HEK293 (cell line): ENCODE data around the gene BLOC1S3.

Experiments used
- CTCF ChIA-PET: fragments of 350-600 bp; formaldehyde crosslinking; extraction: SDS; loops from one replicate; lab custom pipeline; 2021; ENCODE audit warnings: antibody characterized with exemption; lab: Yijun Ruan, JAX
- POLR2A ChIA-PET: fragments of 300-600 bp; formaldehyde crosslinking; extraction: SDS; loops from one replicate; lab custom pipeline; 2020; ENCODE audit warnings: antibody characterized with exemption, inconsistent platforms; lab: Yijun Ruan, JAX
- H3K27ac ChIP-seq: fragments of 200-500 bp; sonication (Bioruptor generic); 2 replicates; pipeline ENCODE4 v1.5.1; 2014; ENCODE audit warnings: low read depth, low read length, control low read depth, inconsistent platforms; ENCODE audit errors: extremely low read depth
- H3K36me3 ChIP-seq, 2 experiments: fragments of 200-500 bp in 1 of 2; sonication (Bioruptor generic) in 1 of 2; 1 replicate in 1 of 2; 2 replicates in 1 of 2; pipeline ENCODE4 v1.5.1; 2014 to 2017; ENCODE audit warnings: inconsistent platforms in 2 of 2, low read length in 2 of 2; ENCODE audit not compliant: control insufficient read depth in 2 of 2, insufficient read depth in 1 of 2
- H3K4me1 ChIP-seq: fragments of 200-500 bp; sonication (Bioruptor generic); 2 replicates; pipeline ENCODE4 v1.5.1; 2014; ENCODE audit warnings: mild to moderate bottlenecking, low read length, inconsistent platforms; ENCODE audit not compliant: control insufficient read depth, insufficient read depth
- H3K4me3 ChIP-seq: 2 replicates; pipeline ENCODE4 v1.5.1; 2011; ENCODE audit warnings: low read depth, mild to moderate bottlenecking, control low read depth, low read length, moderate library complexity
- H3K9me3 ChIP-seq: fragments of 200-500 bp; sonication (Bioruptor generic); 2 replicates; pipeline ENCODE4 v1.5.1; 2014; ENCODE audit warnings: low read depth, low read length, inconsistent platforms; ENCODE audit not compliant: control insufficient read depth, insufficient read depth
- CTCF ChIP-seq: fragments of 450-650 bp; formaldehyde crosslinking; IDR thresholded peaks from 2 replicates; pipeline ENCODE4 v1.5.1; 2016; ENCODE audit warnings: missing biosample characterization, missing genetic modification characterization
- GLI4 ChIP-seq: fragments of 450-650 bp; formaldehyde crosslinking; IDR thresholded peaks from 2 replicates; pipeline ENCODE4 v1.5.1; 2016; ENCODE audit warnings: missing biosample characterization, missing genetic modification characterization
- IKZF3 ChIP-seq: fragments of 450-650 bp; IDR thresholded peaks from 2 replicates; pipeline ENCODE4 v1.5.0; 2018; ENCODE audit warnings: missing biosample characterization, mild to moderate bottlenecking, missing genetic modification characterization, moderate library complexity
- PATZ1 ChIP-seq: fragments of 450-650 bp; formaldehyde crosslinking; IDR thresholded peaks from 2 replicates; pipeline ENCODE4 v1.5.1; 2016; ENCODE audit warnings: missing biosample characterization, missing genetic modification characterization
- ZBTB10 ChIP-seq: fragments of 450-650 bp; formaldehyde crosslinking; IDR thresholded peaks from 2 replicates; pipeline ENCODE4 v1.5.1; 2016; ENCODE audit warnings: missing biosample characterization, missing genetic modification characterization
- ZBTB11 ChIP-seq: fragments of 450-650 bp; formaldehyde crosslinking; conservative IDR thresholded peaks from 2 replicates; pipeline ENCODE4 v1.5.1; 2016; ENCODE audit warnings: low read depth, missing biosample characterization, missing genetic modification characterization
- ZBTB17 ChIP-seq: fragments of 450-650 bp; formaldehyde crosslinking; IDR thresholded peaks from 2 replicates; pipeline ENCODE4 v1.5.1; 2016; ENCODE audit warnings: missing biosample characterization, missing genetic modification characterization
- ZFHX2 ChIP-seq: fragments of 450-650 bp; formaldehyde crosslinking; conservative IDR thresholded peaks from 2 replicates; pipeline ENCODE4 v1.5.1; 2016; ENCODE audit warnings: missing biosample characterization, missing genetic modification characterization
- ZFP3 ChIP-seq: fragments of 450-650 bp; formaldehyde crosslinking; IDR thresholded peaks from 2 replicates; pipeline ENCODE4 v1.5.1; 2016; ENCODE audit warnings: low read depth, missing biosample characterization, missing genetic modification characterization
- ZFP37 ChIP-seq: fragments of 450-650 bp; formaldehyde crosslinking; IDR thresholded peaks from 2 replicates; pipeline ENCODE4 v1.5.1; 2016; ENCODE audit warnings: missing biosample characterization, missing genetic modification characterization
- ZNF121 ChIP-seq: fragments of 450-650 bp; formaldehyde crosslinking; IDR thresholded peaks from 2 replicates; pipeline ENCODE4 v1.5.1; 2016; ENCODE audit warnings: missing biosample characterization, missing genetic modification characterization
- ZNF169 ChIP-seq: fragments of 450-650 bp; formaldehyde crosslinking; IDR thresholded peaks from 2 replicates; pipeline ENCODE4 v1.5.1; 2016; ENCODE audit warnings: missing biosample characterization, missing genetic modification characterization
- ZNF223 ChIP-seq: fragments of 450-650 bp; formaldehyde crosslinking; IDR thresholded peaks from 2 replicates; pipeline ENCODE4 v1.5.1; 2016; ENCODE audit warnings: missing biosample characterization, missing genetic modification characterization
- ZNF335 ChIP-seq: fragments of 450-650 bp; formaldehyde crosslinking; conservative IDR thresholded peaks from 2 replicates; pipeline ENCODE4 v1.5.1; 2016; ENCODE audit warnings: missing biosample characterization, missing genetic modification characterization
- ZNF391 ChIP-seq: fragments of 450-650 bp; formaldehyde crosslinking; IDR thresholded peaks from 2 replicates; pipeline ENCODE4 v1.5.1; 2016; ENCODE audit warnings: low read depth, missing biosample characterization, missing genetic modification characterization, borderline replicate concordance
- ZNF670 ChIP-seq: fragments of 450-650 bp; formaldehyde crosslinking; IDR thresholded peaks from 2 replicates; pipeline ENCODE4 v1.5.1; 2016; ENCODE audit warnings: missing biosample characterization, missing genetic modification characterization, low read depth
- ZNF76 ChIP-seq: fragments of 450-650 bp; formaldehyde crosslinking; IDR thresholded peaks from 2 replicates; pipeline ENCODE4; 2016; ENCODE audit warnings: low read depth, missing biosample characterization, missing genetic modification characterization, borderline replicate concordance

The BLOC1S3 gene

GRCh38 chr19:45160870-45161737 lies 17.5 kb upstream of the BLOC1S3 start, which contains the start of gene NKPD1:
NKPD1 (minus strand) TSS chr19:45160982; CDS start chr19:45160150, 832 bp downstream.
- no peak within 1 kb of the TSS for H3K4me3 ChIP-seq
- CTCF ChIA-PET = interaction anchor here (0.9 to 1.3 kb wide), 2 partner anchors 18 to 177 kb away, joined by 3 read pairs; no protein-coding TSS in a partner anchor

GRCh38 chr19:45161738-45162607 lies 16.6 kb upstream of the BLOC1S3 start:
- no peak overlapping the region for H3K27ac ChIP-seq
- POLR2A ChIA-PET = no interaction called here
- no peaks in the 10 kb centered on the region for H3K4me1 ChIP-seq
- H3K9me3 ChIP-seq = no peaks in the 10 kb centered on the region
- H3K36me3 ChIP-seq = no peaks in the 10 kb centered on the region
- CTCF ChIA-PET = interaction anchor here (0.9 kb wide), 1 partner anchor 164 kb away, joined by 3 read pairs; no protein-coding TSS in a partner anchor
- no peak overlapping the region for H3K4me3 ChIP-seq
- no peak for TF ChIP-seq PATZ1 (tag by site-specific recombination)
- TF ChIP-seq ZNF670 (tag by site-specific recombination) = no peak
- TF ChIP-seq ZNF223 = peak; percentile 59; the same call in 1 of the 2 replicates
- no peak for TF ChIP-seq ZNF169 (tag by site-specific recombination)
- TF ChIP-seq ZNF121 (tag by site-specific recombination) = no peak
- TF ChIP-seq ZFHX2 (tag by site-specific recombination) = 0 out of 2 replicates have a peak, but pooled peaks have one; percentile 6
- TF ChIP-seq ZFP3 = no peak
- peak; percentile 78 for TF ChIP-seq CTCF
- peak; percentile 21; the same call in 1 of the 2 replicates for TF ChIP-seq ZBTB10
- no peak for TF ChIP-seq ZBTB17
- TF ChIP-seq ZBTB11 (tag by site-specific recombination) = no peak
- no peak for TF ChIP-seq ZNF391 (tag by site-specific recombination)
- TF ChIP-seq ZNF76 = no peak

More at GRCh38 chr19:45160870-45161737, 17.5 kb upstream of the BLOC1S3 start, which contains the start of gene NKPD1:
- Histone ChIP-seq H3K27ac (no peak within 1 kb of the TSS), H3K4me1 (no peaks in the 10 kb centered on the region), H3K9me3 (no peaks in the 10 kb centered on the region), H3K36me3 (no peaks in the 10 kb centered on the region)
- no peak for TF ChIP-seq ZFP37 (tag by site-specific recombination)
- no peak for TF ChIP-seq PATZ1 (tag by site-specific recombination)
- TF ChIP-seq ZNF335 = no peak
- no peak for TF ChIP-seq GLI4 (tag by site-specific recombination)
- no peak for TF ChIP-seq IKZF3 (tag by site-specific recombination)
- POLR2A ChIA-PET = no interaction called here
